NCI-H1694 (cell line): ENCODE data around the gene TMSB10.
"Not testable (repeated sequence)": the region's sequence is repeated elsewhere in the genome, so short reads cannot be mapped to it uniquely, and the experiment has no call there.

Source experiments
- DNase-seq: peaks from one replicate; lab custom pipeline; 2025; lab: John Stamatoyannopoulos, UW

TMSB10 gene

GRCh38 chr2:84904717-84905174 is 710 bp upstream of the TMSB10 start:
- DNase-seq: no peak

- DNase-seq: no peak
Observed at GRCh38 chr2:84906108-84906899, 848 bp downstream of the TMSB10 start.

- no peak for DNase-seq
Observed at GRCh38 chr2:84906900-84907714, 1.7 kb downstream of the TMSB10 start.

GRCh38 chr2:84908948-84909713 is 3.7 kb downstream of the TMSB10 start:
- no peak for DNase-seq

- DNase-seq: no peak
Observed at GRCh38 chr2:84911135-84911678, 5.8 kb downstream of the TMSB10 start.

- no peak for DNase-seq
Observed at GRCh38 chr2:84912984-84913383, 7.5 kb downstream of the TMSB10 start.

- no peak for DNase-seq
Observed at GRCh38 chr2:84914334-84914733, 8.9 kb downstream of the TMSB10 start.

- not testable (repeated sequence) for DNase-seq
Observed at GRCh38 chr2:84915675-84916074, 10.2 kb downstream of the TMSB10 start.

GRCh38 chr2:84917821-84918220 is 12.4 kb downstream of the TMSB10 start:
- not testable (repeated sequence) for DNase-seq

GRCh38 chr2:84918430-84918829 is 13.0 kb downstream of the TMSB10 start:
- DNase-seq: no peak

- no peak for DNase-seq
Observed at GRCh38 chr2:84919885-84920580, 14.6 kb downstream of the TMSB10 start.

- DNase-seq: no peak
Observed at GRCh38 chr2:84923009-84923408, 17.6 kb downstream of the TMSB10 start.

- no peak for DNase-seq
Observed at GRCh38 chr2:84924173-84925106, 19.0 kb downstream of the TMSB10 start.

GRCh38 chr2:84925336-84925723 is 19.9 kb downstream of the TMSB10 start:
- no peak for DNase-seq

- DNase-seq: peak; percentile 92
Observed at GRCh38 chr2:84925724-84926376, 20.4 kb downstream of the TMSB10 start.

- no peak for DNase-seq
Observed at GRCh38 chr2:84927275-84927627, 21.8 kb downstream of the TMSB10 start.

GRCh38 chr2:84931384-84931821 is 25.9 kb downstream of the TMSB10 start:
- DNase-seq: no peak

- no peak for DNase-seq
Observed at GRCh38 chr2:84938194-84938879, 32.9 kb downstream of the TMSB10 start.

GRCh38 chr2:84939426-84940087 is 34.1 kb downstream of the TMSB10 start:
- no peak for DNase-seq
